Stomach (tissue), 9 donors: ENCODE measurements around the gene AQR. TPM values are rescaled to one million over a fixed set of nuclear protein-coding genes. Genes with fewer than 3 reads are reported as not detected.

Source experiments
- DNase-seq, 2 donors: peaks; one replicate each; pipeline versions ENCODE4 v3.0.0 to v3.0.0-alpha.2; 2013 to 2019
- H3K27ac ChIP-seq, 5 donors: fragments of 200-600 bp in 4 of 5; sonication (generic) in 4 of 5; one replicate each; pipeline ENCODE4 v1.5.1; 2013 to 2019; ENCODE audit warnings: mild to moderate bottlenecking in 1 of 5, moderate library complexity in 1 of 5
- H3K27me3 ChIP-seq, 3 donors: fragments of 200-600 bp; sonication (generic); one replicate each; pipeline ENCODE4 v1.5.1; 2017 to 2019; ENCODE audit warnings: mixed run types in 1 of 3
- H3K36me3 ChIP-seq, 4 donors: fragments of 200-600 bp; sonication (generic); 1 replicate in 3 of 4; 2 replicates in 1 of 4; pipeline ENCODE4 v1.5.1; 2016 to 2019
- H3K4me1 ChIP-seq, 4 donors: fragments of 200-600 bp; sonication (generic); one replicate each; pipeline ENCODE4 v1.5.1; 2016 to 2019
- H3K4me3 ChIP-seq, 4 donors: fragments of 200-600 bp; sonication (generic) in 3 of 4; one replicate each; pipeline ENCODE4 v1.5.1; 2016 to 2019; ENCODE audit warnings: mild to moderate bottlenecking in 1 of 4
- H3K9me3 ChIP-seq, 4 donors: fragments of 200-600 bp; sonication (generic); one replicate each; pipeline ENCODE4 v1.5.1; 2016 to 2019
- EP300 ChIP-seq: sonication (generic); formaldehyde crosslinking; IDR thresholded peaks from one replicate; pipeline ENCODE4 v1.6.1; 2017; ENCODE audit warnings: antibody characterized with exemption
- POLR2A ChIP-seq, 4 donors: fragments of 450-650 bp; IDR thresholded peaks; one replicate each; pipeline ENCODE4 v1.6.1; 2016; ENCODE audit warnings: antibody characterized with exemption in 4 of 4, control low read depth in 2 of 4, mild to moderate bottlenecking in 1 of 4, moderate library complexity in 1 of 4
- POLR2AphosphoS5 ChIP-seq, 3 donors: sonication (generic); formaldehyde crosslinking; IDR thresholded peaks; one replicate each; pipeline ENCODE4 v1.6.1; 2016; ENCODE audit warnings: antibody characterized with exemption in 3 of 3
- WGBS, 5 donors: extraction: QIAGEN DNeasy Blood & Tissue Kit in 3 of 5; methylation state at CpG; one replicate each; pipeline versions ENCODE4 v1.1.5 to v1.1.7; 2013 to 2018; 5-methylcytosine and 5-hydroxymethylcytosine counted together
- intact Hi-C: fragments of 100-400 bp; cut with DNase I; formaldehyde crosslinking; loops from one replicate; pipeline ENCODE4 v1.15.1; 2023; ENCODE audit warnings: low total_unique reads
- polyA plus RNA-seq, 3 donors: library from polyadenylated mRNA; stranded (reverse); fragments of 200-250 nt; gene quantifications; one replicate each; pipeline ENCODE4 v1.2.3, GENCODE V29; 2013
- total RNA-seq, 5 donors: library from RNA; depleted of rRNA; stranded (reverse); fragments of >200 nt; gene quantifications; one replicate each; pipeline versions ENCODE4 v1.1.0 to v1.2.3, GENCODE V29; 2014 to 2016
- TF ChIP-seq, protein P1 (sequence below), 7 experiments: fragments of 450-650 bp in 4 of 7; fragments of 200-600 bp in 3 of 7; sonication (generic) in 3 of 7; IDR thresholded peaks; one replicate each; pipeline ENCODE4 v1.5.1; 2016 to 2019; ENCODE audit warnings: antibody characterized with exemption in 7 of 7, control low read depth in 2 of 7, mild to moderate bottlenecking in 1 of 7
- donor health status: healthy with polysubstance abuse.
- donor health status: Bipolar disorder and iron deficiency.
- donor health status: healthy.

AQR gene
- total and polyA plus RNA-seq, 8 donors = 4.5 to 54.5 (median 9.6) TPM

DNA sequence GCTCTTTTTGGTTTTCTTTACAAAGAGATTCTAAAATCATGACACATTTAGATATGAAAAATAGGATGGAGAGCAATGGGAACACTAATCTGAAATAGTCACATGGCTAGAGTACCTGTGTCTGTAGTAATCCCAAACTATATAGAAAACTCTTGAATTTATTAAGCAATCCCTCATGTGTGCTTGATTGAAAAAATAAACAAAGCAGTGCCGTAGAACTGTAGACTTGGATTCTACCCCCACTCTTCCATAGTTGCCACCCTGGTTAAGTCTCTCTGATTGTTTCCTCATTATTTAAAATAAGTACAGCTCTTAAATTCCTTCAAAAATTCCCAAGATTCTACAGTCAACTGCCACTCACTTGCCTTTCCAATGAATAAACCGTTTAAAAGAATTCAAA lies 115.3 kb downstream of the AQR start:
- TF ChIP-seq EP300 (no peak), POLR2AphosphoS5 (IDR thresholded peaks at IDR 0.05) (no peak), POLR2A (IDR thresholded peaks at IDR 0.05) (no peak)
- TF ChIP-seq, protein P1, sequence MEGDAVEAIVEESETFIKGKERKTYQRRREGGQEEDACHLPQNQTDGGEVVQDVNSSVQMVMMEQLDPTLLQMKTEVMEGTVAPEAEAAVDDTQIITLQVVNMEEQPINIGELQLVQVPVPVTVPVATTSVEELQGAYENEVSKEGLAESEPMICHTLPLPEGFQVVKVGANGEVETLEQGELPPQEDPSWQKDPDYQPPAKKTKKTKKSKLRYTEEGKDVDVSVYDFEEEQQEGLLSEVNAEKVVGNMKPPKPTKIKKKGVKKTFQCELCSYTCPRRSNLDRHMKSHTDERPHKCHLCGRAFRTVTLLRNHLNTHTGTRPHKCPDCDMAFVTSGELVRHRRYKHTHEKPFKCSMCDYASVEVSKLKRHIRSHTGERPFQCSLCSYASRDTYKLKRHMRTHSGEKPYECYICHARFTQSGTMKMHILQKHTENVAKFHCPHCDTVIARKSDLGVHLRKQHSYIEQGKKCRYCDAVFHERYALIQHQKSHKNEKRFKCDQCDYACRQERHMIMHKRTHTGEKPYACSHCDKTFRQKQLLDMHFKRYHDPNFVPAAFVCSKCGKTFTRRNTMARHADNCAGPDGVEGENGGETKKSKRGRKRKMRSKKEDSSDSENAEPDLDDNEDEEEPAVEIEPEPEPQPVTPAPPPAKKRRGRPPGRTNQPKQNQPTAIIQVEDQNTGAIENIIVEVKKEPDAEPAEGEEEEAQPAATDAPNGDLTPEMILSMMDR (IDR thresholded peaks at IDR 0.05) = no peak
- Histone ChIP-seq H3K4me1 (peaks cover 0 to 46% (median 26%) of the 10 kb centered on the region in 4 donors), H3K27me3 (no peaks in the 10 kb centered on the region), H3K36me3 (peaks cover 8 to 47% (median 42%) of the 10 kb centered on the region in 4 donors), H3K4me3 (no peak overlapping the region), H3K27ac (no peak overlapping the region), H3K9me3 (no peaks in the 10 kb centered on the region)
- intact Hi-C loops = no loop called here
- 75 to 84% (median 77%) methylated on average over 2 of the region's 2 CpGs for WGBS, 5 donors
- no peak for DNase-seq

DNA sequence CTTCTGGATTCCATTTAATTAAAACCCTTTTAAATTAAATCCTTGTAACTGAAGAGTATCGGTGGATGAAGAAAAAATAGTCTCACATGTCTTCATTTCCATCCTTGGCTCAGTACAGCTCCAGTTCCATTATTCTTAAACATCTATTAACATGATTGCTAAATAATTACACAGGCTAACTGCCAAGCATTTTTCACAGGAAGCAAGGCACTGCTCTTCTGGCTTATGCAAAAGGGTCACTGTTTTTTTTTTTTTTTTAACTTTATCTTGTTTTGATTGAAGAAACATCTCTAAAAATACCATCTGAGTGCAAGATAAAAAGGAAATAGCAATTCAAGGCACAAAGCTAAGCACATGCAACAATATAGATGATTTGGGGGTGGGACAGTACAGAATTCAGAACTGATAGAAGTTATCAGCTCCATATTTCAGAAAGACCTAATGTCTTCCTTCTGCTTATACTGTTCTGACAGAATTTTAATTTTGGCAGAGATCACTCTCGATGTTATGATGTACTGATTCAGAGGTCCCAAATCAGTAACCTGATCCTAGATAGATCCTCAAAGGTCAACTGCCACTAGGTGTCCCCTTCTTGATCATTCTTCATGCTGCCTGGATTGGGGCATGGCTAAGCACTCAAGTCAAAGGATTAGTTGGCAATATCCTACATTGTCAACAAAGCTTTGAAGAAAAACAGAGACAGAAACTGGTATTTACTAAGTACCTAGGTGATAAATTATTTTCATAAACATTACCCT lies 116.4 kb downstream of the AQR start:
- 35 to 54% (median 43%) methylated on average over 2 of the region's 2 CpGs for WGBS, 5 donors
- Histone ChIP-seq H3K36me3 (peaks cover 8 to 37% (median 33%) of the 10 kb centered on the region in 4 donors), H3K4me1 (peaks cover 0 to 46% (median 26%) of the 10 kb centered on the region in 4 donors), H3K4me3 (no peak overlapping the region), H3K27ac (peak overlapping the region in 1 of 5 donors; percentile 47), H3K9me3 (no peaks in the 10 kb centered on the region), H3K27me3 (no peaks in the 10 kb centered on the region)
- peak in 1 of 2 donors; percentile 67 for DNase-seq
- intact Hi-C loops = no loop called here
- no peak for TF ChIP-seq POLR2A (IDR thresholded peaks at IDR 0.05)
- TF ChIP-seq POLR2AphosphoS5 (IDR thresholded peaks at IDR 0.05) = no peak
- TF ChIP-seq, protein P1 (IDR thresholded peaks at IDR 0.05) = no peak
- TF ChIP-seq EP300 = no peak

DNA sequence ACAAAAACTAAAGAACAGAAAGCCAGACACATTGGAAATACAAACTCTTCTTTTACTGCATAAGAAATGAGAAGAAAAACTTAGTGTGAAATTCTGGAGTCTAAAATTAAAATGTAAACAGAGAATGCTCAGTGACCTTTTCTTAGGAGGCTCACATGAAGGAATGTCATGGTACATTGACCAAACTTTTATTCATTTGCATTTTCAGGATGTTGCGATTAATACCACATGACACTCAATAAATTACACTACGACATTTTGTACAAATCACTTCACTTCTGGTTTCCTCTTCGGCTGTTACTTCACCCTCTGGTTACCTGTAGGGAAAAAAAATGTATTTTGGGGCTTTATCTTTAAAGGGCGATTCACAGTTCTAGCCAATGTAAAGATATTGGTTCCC lies 117.8 kb downstream of the AQR start:
- WGBS, 5 donors = 77 to 92% (median 83%) methylated on average over 4 of the region's 4 CpGs
- no peak for DNase-seq
- Histone ChIP-seq H3K36me3 (peaks cover 1 to 22% (median 18%) of the 10 kb centered on the region in 4 donors), H3K9me3 (no peaks in the 10 kb centered on the region), H3K4me1 (peaks cover 0 to 46% (median 26%) of the 10 kb centered on the region in 4 donors), H3K27ac (no peak overlapping the region), H3K4me3 (no peak overlapping the region), H3K27me3 (no peaks in the 10 kb centered on the region)
- intact Hi-C loops = no loop called here
- TF ChIP-seq EP300 (no peak), POLR2A (IDR thresholded peaks at IDR 0.05) (no peak), POLR2AphosphoS5 (IDR thresholded peaks at IDR 0.05) (no peak)
- TF ChIP-seq, protein P1 (IDR thresholded peaks at IDR 0.05) = no peak

DNA sequence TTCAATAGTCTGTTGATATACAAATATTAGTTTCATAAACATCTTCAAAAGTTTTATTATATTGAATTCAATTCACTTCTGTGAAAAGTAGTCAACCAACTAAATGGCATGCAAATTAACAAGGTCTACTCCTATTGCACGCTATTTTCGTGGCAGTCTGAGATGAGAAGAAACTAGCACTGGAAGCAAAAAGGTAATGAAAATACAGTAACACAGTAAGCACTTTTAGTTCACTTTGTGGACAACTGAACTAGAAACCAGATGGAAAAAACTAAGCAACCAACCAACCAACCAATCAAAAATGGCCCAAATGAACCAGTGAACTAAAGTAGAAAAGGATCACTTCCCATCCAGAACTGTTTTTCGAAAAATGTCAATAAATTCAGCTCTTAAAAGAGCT lies 118.5 kb downstream of the AQR start:
- H3K9me3 ChIP-seq = no peaks in the 10 kb centered on the region
- no peak overlapping the region for H3K27ac ChIP-seq
- H3K4me1 ChIP-seq = peaks cover 0 to 44% (median 24%) of the 10 kb centered on the region in 4 donors
- H3K4me3 ChIP-seq = no peak overlapping the region
- no peaks in the 10 kb centered on the region for H3K27me3 ChIP-seq
- TF ChIP-seq POLR2AphosphoS5 (IDR thresholded peaks at IDR 0.05) (no peak), POLR2A (IDR thresholded peaks at IDR 0.05) (no peak), EP300 (no peak)
- TF ChIP-seq, protein P1 (IDR thresholded peaks at IDR 0.05) = no peak
- DNase-seq = no peak
- intact Hi-C loops = no loop called here
- peaks cover 0 to 15% (median 11%) of the 10 kb centered on the region in 4 donors for H3K36me3 ChIP-seq
- WGBS, 5 donors = 90 to 94% (median 94%) methylated on average over 3 of the region's 3 CpGs
